SK-N-SH (cell line): Measurements from ENCODE around the gene MRPL1.

Source experiments
- GABPA ChIP-seq: IDR thresholded peaks from 2 replicates; pipeline ENCODE4 v1.4.0; 2012; ENCODE audit warnings: low read depth, mild to moderate bottlenecking
- NRF1 ChIP-seq: IDR thresholded peaks from 2 replicates; pipeline ENCODE4 v1.6.1; 2012; ENCODE audit warnings: low read depth, mild to moderate bottlenecking, low read length
- POLR2AphosphoS5 ChIP-seq: IDR thresholded peaks from 2 replicates; pipeline ENCODE4 v1.6.1; 2012; ENCODE audit warnings: low read depth, low read length
- SMC3 ChIP-seq: IDR thresholded peaks from 2 replicates; pipeline ENCODE4 v1.6.1; 2012; ENCODE audit warnings: low read depth, low read length, improper control_type of control experiment
- TAF1 ChIP-seq: IDR thresholded peaks from 2 replicates; pipeline ENCODE4 v1.6.1; 2012; ENCODE audit warnings: low read depth, mild to moderate bottlenecking, low read length, moderate library complexity, borderline replicate concordance
- YY1 ChIP-seq: IDR thresholded peaks from 2 replicates; pipeline ENCODE4 v1.4.0; 2012; ENCODE audit warnings: low read depth, mild to moderate bottlenecking
- TF ChIP-seq, protein P1 (sequence below): IDR thresholded peaks from 2 replicates; pipeline ENCODE4 v1.6.1; 2012; ENCODE audit warnings: mild to moderate bottlenecking, low read depth, low read length, moderate library complexity
- TF ChIP-seq, protein P2 (sequence below): fragments of 200-600 bp; sonication (generic); IDR thresholded peaks from 2 replicates; pipeline ENCODE4 v1.6.1; 2017; ENCODE audit warnings: antibody characterized with exemption, mild to moderate bottlenecking, moderate library complexity
- TF ChIP-seq, protein P3 (sequence below): IDR thresholded peaks from 2 replicates; pipeline ENCODE4 v1.4.0; 2012; ENCODE audit warnings: low read depth, borderline replicate concordance

DNA sequence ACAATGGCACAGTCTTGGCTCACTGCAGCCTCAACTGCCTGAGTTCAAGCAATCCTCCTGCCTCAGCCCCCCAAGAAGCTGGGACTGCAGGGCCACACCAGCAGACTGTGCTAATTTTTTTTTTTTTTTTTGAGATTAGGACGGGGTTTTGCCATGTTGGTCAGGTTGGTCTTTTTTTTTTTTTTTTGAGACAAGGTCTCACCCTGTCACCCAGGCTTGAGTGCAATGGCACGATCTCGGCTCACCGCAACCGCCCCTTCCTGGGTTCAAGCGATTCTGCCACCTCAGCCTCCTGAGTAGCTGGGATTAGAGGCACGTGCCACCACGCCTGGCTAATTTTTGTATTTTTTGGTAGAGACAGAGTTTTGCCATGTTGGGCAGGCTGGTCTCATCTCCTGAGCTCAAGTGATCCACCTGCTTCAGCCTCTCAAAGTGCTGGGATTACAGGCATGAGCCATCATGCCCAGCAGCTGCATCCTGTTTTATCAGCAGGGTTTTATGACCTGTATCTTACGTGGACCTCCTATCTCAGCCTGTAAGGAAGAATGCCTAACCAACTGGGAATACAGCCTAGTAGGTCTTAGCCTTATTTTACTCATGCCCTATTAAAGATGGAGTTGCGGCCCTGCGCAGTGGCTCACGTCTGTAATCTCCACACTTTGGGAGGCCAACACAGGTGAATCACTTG is 13.2 kb upstream of the MRPL1 start:
- TF ChIP-seq GABPA: no peak
- no peak for TF ChIP-seq POLR2AphosphoS5
- TF ChIP-seq, protein P1, sequence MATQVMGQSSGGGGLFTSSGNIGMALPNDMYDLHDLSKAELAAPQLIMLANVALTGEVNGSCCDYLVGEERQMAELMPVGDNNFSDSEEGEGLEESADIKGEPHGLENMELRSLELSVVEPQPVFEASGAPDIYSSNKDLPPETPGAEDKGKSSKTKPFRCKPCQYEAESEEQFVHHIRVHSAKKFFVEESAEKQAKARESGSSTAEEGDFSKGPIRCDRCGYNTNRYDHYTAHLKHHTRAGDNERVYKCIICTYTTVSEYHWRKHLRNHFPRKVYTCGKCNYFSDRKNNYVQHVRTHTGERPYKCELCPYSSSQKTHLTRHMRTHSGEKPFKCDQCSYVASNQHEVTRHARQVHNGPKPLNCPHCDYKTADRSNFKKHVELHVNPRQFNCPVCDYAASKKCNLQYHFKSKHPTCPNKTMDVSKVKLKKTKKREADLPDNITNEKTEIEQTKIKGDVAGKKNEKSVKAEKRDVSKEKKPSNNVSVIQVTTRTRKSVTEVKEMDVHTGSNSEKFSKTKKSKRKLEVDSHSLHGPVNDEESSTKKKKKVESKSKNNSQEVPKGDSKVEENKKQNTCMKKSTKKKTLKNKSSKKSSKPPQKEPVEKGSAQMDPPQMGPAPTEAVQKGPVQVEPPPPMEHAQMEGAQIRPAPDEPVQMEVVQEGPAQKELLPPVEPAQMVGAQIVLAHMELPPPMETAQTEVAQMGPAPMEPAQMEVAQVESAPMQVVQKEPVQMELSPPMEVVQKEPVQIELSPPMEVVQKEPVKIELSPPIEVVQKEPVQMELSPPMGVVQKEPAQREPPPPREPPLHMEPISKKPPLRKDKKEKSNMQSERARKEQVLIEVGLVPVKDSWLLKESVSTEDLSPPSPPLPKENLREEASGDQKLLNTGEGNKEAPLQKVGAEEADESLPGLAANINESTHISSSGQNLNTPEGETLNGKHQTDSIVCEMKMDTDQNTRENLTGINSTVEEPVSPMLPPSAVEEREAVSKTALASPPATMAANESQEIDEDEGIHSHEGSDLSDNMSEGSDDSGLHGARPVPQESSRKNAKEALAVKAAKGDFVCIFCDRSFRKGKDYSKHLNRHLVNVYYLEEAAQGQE: no peak
- TF ChIP-seq SMC3: no peak
- TF ChIP-seq, protein P2, sequence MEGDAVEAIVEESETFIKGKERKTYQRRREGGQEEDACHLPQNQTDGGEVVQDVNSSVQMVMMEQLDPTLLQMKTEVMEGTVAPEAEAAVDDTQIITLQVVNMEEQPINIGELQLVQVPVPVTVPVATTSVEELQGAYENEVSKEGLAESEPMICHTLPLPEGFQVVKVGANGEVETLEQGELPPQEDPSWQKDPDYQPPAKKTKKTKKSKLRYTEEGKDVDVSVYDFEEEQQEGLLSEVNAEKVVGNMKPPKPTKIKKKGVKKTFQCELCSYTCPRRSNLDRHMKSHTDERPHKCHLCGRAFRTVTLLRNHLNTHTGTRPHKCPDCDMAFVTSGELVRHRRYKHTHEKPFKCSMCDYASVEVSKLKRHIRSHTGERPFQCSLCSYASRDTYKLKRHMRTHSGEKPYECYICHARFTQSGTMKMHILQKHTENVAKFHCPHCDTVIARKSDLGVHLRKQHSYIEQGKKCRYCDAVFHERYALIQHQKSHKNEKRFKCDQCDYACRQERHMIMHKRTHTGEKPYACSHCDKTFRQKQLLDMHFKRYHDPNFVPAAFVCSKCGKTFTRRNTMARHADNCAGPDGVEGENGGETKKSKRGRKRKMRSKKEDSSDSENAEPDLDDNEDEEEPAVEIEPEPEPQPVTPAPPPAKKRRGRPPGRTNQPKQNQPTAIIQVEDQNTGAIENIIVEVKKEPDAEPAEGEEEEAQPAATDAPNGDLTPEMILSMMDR: no peak
- TF ChIP-seq NRF1: no peak
- TF ChIP-seq TAF1: no peak
- no peak for TF ChIP-seq YY1
- TF ChIP-seq, protein P3, sequence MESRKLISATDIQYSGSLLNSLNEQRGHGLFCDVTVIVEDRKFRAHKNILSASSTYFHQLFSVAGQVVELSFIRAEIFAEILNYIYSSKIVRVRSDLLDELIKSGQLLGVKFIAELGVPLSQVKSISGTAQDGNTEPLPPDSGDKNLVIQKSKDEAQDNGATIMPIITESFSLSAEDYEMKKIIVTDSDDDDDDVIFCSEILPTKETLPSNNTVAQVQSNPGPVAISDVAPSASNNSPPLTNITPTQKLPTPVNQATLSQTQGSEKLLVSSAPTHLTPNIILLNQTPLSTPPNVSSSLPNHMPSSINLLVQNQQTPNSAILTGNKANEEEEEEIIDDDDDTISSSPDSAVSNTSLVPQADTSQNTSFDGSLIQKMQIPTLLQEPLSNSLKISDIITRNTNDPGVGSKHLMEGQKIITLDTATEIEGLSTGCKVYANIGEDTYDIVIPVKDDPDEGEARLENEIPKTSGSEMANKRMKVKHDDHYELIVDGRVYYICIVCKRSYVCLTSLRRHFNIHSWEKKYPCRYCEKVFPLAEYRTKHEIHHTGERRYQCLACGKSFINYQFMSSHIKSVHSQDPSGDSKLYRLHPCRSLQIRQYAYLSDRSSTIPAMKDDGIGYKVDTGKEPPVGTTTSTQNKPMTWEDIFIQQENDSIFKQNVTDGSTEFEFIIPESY: no peak
